K562 (cell line): ENCODE results near the gene C19orf67. TPM values are rescaled to one million over a fixed set of nuclear protein-coding genes. Genes with fewer than 3 reads are reported as not detected.
A peak's percentile ranks its signal among the peaks of the same experiment; 100 is the strongest.

Source experiments
- BCL6 ChIP-seq: fragments of 250-450 bp; sonication (Bioruptor Pico); IDR thresholded peaks from 2 replicates; pipeline ENCODE4 v1.4.0; 2020
- CAMTA2 ChIP-seq: fragments of 250-450 bp; sonication (Bioruptor Pico); conservative IDR thresholded peaks from 2 replicates; pipeline ENCODE4 v1.5.1; 2022
- CHD4 ChIP-seq: fragments of 200-600 bp; sonication (generic); IDR thresholded peaks from 3 replicates; pipeline ENCODE4 v1.6.1; 2012; ENCODE audit warnings: low read depth, mild to moderate bottlenecking, mixed read lengths, low read length, inconsistent platforms; ENCODE audit not compliant: insufficient read depth, insufficient replicate concordance, poor library complexity, severe bottlenecking
- ETV6 ChIP-seq, 3 experiments: fragments of 150-350 bp in 1 of 3; sonication (generic) in 1 of 3; formaldehyde crosslinking in 1 of 3; IDR thresholded peaks; 2 replicates each; pipeline versions ENCODE4 v1.6.1 to v1.8.0; 2014 to 2022; ENCODE audit warnings: borderline replicate concordance in 2 of 3, low read depth in 2 of 3, antibody characterized with exemption in 1 of 3, low read length in 1 of 3, mild to moderate bottlenecking in 1 of 3, missing genetic modification reagents in 1 of 3
- PTBP1 ChIP-seq: fragments of 200-400 bp; formaldehyde crosslinking; IDR thresholded peaks from 2 replicates; pipeline ENCODE4 v1.6.1; 2017; ENCODE audit warnings: low read depth, low read length
- RCOR1 ChIP-seq, 2 experiments: IDR thresholded peaks; 2 replicates each; pipeline ENCODE4 v1.6.1; 2012; ENCODE audit warnings: low read depth in 2 of 2, low read length in 2 of 2, borderline replicate concordance in 1 of 2, improper control_type of control experiment in 1 of 2
- TCF7 ChIP-seq: sonication (generic); IDR thresholded peaks from 2 replicates; pipeline ENCODE4 v1.6.1; 2016; ENCODE audit warnings: antibody characterized with exemption, borderline replicate concordance
- ZEB2 ChIP-seq: fragments of 450-650 bp; IDR thresholded peaks from 2 replicates; pipeline ENCODE4 v1.6.1; 2016
- ZNF354B ChIP-seq: fragments of 250-450 bp; sonication (Bioruptor Pico); IDR thresholded peaks from 2 replicates; pipeline ENCODE4 v1.4.0; 2020
- ZNF696 ChIP-seq: fragments of 250-450 bp; sonication (Bioruptor Pico); conservative IDR thresholded peaks from 2 replicates; pipeline ENCODE4 v1.4.0; 2020; ENCODE audit warnings: mild to moderate bottlenecking, moderate library complexity
- ZSCAN29 ChIP-seq: fragments of 450-650 bp; IDR thresholded peaks from 2 replicates; pipeline ENCODE4 v1.6.1; 2017
- polyA plus RNA-seq, 8 experiments: library from polyadenylated mRNA; depleted of rRNA in 4 of 8; stranded (reverse) in 5 of 8; unstranded in 3 of 8; fragments of >200 nt; fragmentation: Nextera tagmentation in 2 of 8; fragmentation: Illumina TruSeq in 1 of 8; extraction: Ambion mirVana in 2 of 8; extraction: Trizol in 1 of 8; gene quantifications; 2 replicates each; pipeline versions ENCODE4 v1.2.1 to v1.2.3, GENCODE V29; 2011 to 2014; ENCODE audit warnings: inconsistent platforms in 1 of 8, missing spikeins in 1 of 8
- total RNA-seq, 7 experiments: library from RNA; depleted of rRNA in 6 of 7; stranded (reverse); fragments of >200 nt in 6 of 7; fragmentation: Illumina TruSeq in 2 of 7; extraction: Trizol in 2 of 7; gene quantifications; 2 replicates each; pipeline versions ENCODE4 v1.2.1 to v1.2.3, GENCODE V29; 2011 to 2021; ENCODE audit warnings: low replicate concordance in 1 of 7
- TF ChIP-seq, protein P1 (sequence below), 2 experiments: fragments of 450-650 bp; IDR thresholded peaks; 2 replicates each; pipeline ENCODE4 v1.6.1; 2016
- TF ChIP-seq, protein P2 (sequence below): sonication (generic); formaldehyde crosslinking; IDR thresholded peaks from 2 replicates; pipeline ENCODE4 v1.8.1; 2023; ENCODE audit warnings: mild to moderate bottlenecking, missing genetic modification reagents
- TF ChIP-seq, protein P3 (sequence below): sonication (generic); formaldehyde crosslinking; IDR thresholded peaks from 2 replicates; pipeline ENCODE4 v1.8.0; 2022; ENCODE audit warnings: mild to moderate bottlenecking, missing genetic modification reagents
- TF ChIP-seq, protein P4 (sequence below): fragments of 450-650 bp; IDR thresholded peaks from 2 replicates; pipeline ENCODE4 v1.6.1; 2018; ENCODE audit not compliant: partially characterized antibody

Gene C19orf67
- total and polyA plus RNA-seq, 9 of the 15 experiments (the other 6 are each of a cell fraction or from before 2014, with no cell fraction given): 0.29 to 1.8 (median 0.51) TPM; not detected in 3

DNA sequence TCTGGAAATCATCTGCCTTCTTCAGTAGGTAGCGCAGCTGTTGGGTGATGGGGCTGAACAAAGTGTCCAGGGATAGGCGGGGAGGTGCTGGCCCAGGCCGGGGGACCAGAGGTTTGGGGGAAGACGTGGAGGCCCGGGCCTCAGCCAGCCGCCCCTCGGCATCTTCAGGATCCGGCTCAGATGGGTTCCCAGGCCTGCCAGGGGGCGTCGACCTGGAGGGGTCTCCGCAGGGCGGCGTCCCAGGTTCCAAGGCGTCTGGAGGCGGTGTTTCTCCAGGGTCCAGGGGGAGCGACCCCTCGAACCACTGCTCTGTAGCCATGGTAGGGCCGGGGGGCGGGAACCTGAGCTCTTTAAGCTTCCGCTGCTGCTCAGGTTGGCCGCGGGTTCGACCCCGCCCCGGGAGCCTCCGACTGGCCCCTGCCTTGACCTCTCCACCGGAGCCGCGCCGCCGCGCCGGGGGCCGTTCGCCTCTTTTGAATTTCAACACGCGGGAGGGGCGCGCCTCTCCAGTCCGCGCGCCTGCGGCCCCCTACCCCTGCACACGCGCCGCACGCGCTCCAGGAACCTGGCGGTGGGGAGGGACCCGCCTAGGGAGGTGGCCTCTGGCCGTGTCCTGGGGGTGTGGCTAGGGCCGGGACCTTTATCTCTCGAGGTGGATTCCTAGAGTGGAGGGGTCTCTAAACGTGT, at the start of gene C19orf67 (continued):
- TF ChIP-seq ETV6 (IDR thresholded peaks at IDR 0.05; ENCODE audit: borderline replicate concordance in 1 of 2, low read depth in 2 of 2, low read length in 1 of 2) (no peak), ETV6 (CRISPR knock-in tag; IDR thresholded peaks at IDR 0.05; ENCODE audit: borderline replicate concordance) (no peak), ZNF696 (CRISPR knock-in tag) (no peak), ZSCAN29 (no peak), TCF7 (no peak), CAMTA2 (no peak), RCOR1 (IDR thresholded peaks at IDR 0.05; ENCODE audit: borderline replicate concordance in 1 of 2, low read depth in 2 of 2, low read length in 2 of 2) (no peak), BCL6 (CRISPR knock-in tag) (no peak), PTBP1 (no peak), CHD4 (no peak), ZNF354B (CRISPR knock-in tag) (no peak), ZEB2 (no peak)
- TF ChIP-seq, protein P1, sequence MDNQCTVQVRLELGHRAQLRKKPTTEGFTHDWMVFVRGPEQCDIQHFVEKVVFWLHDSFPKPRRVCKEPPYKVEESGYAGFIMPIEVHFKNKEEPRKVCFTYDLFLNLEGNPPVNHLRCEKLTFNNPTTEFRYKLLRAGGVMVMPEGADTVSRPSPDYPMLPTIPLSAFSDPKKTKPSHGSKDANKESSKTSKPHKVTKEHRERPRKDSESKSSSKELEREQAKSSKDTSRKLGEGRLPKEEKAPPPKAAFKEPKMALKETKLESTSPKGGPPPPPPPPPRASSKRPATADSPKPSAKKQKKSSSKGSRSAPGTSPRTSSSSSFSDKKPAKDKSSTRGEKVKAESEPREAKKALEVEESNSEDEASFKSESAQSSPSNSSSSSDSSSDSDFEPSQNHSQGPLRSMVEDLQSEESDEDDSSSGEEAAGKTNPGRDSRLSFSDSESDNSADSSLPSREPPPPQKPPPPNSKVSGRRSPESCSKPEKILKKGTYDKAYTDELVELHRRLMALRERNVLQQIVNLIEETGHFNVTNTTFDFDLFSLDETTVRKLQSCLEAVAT (IDR thresholded peaks at IDR 0.05): no peak
- TF ChIP-seq, protein P2, sequence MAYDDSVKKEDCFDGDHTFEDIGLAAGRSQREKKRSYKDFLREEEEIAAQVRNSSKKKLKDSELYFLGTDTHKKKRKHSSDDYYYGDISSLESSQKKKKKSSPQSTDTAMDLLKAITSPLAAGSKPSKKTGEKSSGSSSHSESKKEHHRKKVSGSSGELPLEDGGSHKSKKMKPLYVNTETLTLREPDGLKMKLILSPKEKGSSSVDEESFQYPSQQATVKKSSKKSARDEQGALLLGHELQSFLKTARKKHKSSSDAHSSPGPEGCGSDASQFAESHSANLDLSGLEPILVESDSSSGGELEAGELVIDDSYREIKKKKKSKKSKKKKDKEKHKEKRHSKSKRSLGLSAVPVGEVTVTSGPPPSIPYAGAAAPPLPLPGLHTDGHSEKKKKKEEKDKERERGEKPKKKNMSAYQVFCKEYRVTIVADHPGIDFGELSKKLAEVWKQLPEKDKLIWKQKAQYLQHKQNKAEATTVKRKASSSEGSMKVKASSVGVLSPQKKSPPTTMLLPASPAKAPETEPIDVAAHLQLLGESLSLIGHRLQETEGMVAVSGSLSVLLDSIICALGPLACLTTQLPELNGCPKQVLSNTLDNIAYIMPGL (CRISPR knock-in tag): no peak
- TF ChIP-seq, protein P3, sequence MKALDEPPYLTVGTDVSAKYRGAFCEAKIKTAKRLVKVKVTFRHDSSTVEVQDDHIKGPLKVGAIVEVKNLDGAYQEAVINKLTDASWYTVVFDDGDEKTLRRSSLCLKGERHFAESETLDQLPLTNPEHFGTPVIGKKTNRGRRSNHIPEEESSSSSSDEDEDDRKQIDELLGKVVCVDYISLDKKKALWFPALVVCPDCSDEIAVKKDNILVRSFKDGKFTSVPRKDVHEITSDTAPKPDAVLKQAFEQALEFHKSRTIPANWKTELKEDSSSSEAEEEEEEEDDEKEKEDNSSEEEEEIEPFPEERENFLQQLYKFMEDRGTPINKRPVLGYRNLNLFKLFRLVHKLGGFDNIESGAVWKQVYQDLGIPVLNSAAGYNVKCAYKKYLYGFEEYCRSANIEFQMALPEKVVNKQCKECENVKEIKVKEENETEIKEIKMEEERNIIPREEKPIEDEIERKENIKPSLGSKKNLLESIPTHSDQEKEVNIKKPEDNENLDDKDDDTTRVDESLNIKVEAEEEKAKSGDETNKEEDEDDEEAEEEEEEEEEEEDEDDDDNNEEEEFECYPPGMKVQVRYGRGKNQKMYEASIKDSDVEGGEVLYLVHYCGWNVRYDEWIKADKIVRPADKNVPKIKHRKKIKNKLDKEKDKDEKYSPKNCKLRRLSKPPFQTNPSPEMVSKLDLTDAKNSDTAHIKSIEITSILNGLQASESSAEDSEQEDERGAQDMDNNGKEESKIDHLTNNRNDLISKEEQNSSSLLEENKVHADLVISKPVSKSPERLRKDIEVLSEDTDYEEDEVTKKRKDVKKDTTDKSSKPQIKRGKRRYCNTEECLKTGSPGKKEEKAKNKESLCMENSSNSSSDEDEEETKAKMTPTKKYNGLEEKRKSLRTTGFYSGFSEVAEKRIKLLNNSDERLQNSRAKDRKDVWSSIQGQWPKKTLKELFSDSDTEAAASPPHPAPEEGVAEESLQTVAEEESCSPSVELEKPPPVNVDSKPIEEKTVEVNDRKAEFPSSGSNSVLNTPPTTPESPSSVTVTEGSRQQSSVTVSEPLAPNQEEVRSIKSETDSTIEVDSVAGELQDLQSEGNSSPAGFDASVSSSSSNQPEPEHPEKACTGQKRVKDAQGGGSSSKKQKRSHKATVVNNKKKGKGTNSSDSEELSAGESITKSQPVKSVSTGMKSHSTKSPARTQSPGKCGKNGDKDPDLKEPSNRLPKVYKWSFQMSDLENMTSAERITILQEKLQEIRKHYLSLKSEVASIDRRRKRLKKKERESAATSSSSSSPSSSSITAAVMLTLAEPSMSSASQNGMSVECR (CRISPR knock-in tag): 0 out of 2 replicates have a peak, but pooled peaks have one; percentile 46
- TF ChIP-seq, protein P4, sequence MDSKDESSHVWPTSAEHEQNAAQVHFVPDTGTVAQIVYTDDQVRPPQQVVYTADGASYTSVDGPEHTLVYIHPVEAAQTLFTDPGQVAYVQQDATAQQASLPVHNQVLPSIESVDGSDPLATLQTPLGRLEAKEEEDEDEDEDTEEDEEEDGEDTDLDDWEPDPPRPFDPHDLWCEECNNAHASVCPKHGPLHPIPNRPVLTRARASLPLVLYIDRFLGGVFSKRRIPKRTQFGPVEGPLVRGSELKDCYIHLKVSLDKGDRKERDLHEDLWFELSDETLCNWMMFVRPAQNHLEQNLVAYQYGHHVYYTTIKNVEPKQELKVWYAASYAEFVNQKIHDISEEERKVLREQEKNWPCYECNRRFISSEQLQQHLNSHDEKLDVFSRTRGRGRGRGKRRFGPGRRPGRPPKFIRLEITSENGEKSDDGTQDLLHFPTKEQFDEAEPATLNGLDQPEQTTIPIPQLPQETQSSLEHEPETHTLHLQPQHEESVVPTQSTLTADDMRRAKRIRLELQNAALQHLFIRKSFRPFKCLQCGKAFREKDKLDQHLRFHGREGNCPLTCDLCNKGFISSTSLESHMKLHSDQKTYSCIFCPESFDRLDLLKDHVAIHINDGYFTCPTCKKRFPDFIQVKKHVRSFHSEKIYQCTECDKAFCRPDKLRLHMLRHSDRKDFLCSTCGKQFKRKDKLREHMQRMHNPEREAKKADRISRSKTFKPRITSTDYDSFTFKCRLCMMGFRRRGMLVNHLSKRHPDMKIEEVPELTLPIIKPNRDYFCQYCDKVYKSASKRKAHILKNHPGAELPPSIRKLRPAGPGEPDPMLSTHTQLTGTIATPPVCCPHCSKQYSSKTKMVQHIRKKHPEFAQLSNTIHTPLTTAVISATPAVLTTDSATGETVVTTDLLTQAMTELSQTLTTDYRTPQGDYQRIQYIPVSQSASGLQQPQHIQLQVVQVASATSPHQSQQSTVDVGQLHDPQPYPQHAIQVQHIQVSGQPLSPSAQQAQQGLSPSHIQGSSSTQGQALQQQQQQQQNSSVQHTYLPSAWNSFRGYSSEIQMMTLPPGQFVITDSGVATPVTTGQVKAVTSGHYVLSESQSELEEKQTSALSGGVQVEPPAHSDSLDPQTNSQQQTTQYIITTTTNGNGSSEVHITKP: peak; percentile 68
